AG10803 (cell line): ENCODE data around the gene ZIC1.

ENCODE experiments used
- DNase-seq: peaks from one replicate; pipeline ENCODE4 v3.0.0; 2010; ENCODE audit warnings: low read depth
- H3K4me3 ChIP-seq: 2 replicates; pipeline ENCODE4 v1.5.1; 2011; ENCODE audit warnings: mild to moderate bottlenecking, low read length, control low read depth
- TF ChIP-seq, protein P1 (sequence below): conservative IDR thresholded peaks from 2 replicates; pipeline ENCODE4 v1.5.1; 2011; ENCODE audit warnings: mild to moderate bottlenecking, low read length, control low read depth, inconsistent platforms

The ZIC1 gene

DNA sequence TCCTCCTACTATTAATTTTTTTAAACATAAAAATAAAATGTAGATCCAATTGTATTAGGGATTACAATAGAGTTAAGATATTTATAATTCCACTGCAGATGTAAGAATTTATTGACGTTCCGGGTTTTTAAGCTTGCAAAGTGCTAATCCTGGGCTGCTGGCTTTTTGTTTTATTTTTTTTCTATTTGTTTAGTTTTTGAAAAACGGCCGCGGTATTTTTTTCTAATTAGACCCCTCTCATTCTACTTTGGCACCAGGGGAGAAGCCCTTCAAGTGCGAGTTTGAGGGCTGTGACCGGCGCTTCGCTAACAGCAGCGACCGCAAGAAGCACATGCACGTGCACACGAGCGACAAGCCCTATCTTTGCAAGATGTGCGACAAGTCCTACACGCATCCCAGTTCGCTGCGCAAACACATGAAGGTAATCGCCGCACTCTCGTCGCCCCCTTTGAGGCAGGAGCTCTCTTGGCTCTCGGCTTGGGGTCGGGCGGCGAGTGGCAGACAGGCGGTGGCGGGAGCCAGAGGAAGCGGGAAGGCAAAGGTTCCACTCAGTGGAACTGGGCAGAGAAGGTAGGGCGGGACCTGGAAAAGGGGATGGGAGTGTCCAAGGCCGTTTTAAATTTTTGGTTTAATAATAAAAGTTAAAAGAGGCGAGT lies 3.2 kb downstream of the ZIC1 start:
- TF ChIP-seq, protein P1, sequence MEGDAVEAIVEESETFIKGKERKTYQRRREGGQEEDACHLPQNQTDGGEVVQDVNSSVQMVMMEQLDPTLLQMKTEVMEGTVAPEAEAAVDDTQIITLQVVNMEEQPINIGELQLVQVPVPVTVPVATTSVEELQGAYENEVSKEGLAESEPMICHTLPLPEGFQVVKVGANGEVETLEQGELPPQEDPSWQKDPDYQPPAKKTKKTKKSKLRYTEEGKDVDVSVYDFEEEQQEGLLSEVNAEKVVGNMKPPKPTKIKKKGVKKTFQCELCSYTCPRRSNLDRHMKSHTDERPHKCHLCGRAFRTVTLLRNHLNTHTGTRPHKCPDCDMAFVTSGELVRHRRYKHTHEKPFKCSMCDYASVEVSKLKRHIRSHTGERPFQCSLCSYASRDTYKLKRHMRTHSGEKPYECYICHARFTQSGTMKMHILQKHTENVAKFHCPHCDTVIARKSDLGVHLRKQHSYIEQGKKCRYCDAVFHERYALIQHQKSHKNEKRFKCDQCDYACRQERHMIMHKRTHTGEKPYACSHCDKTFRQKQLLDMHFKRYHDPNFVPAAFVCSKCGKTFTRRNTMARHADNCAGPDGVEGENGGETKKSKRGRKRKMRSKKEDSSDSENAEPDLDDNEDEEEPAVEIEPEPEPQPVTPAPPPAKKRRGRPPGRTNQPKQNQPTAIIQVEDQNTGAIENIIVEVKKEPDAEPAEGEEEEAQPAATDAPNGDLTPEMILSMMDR = no peak
- peak overlapping the region; percentile 66 for H3K4me3 ChIP-seq
- no peak for DNase-seq

GRCh38 chr3:147412917-147413685 lies 3.9 kb downstream of the ZIC1 start:
- TF ChIP-seq, protein P1 = no peak
- H3K4me3 ChIP-seq = peak overlapping the region; percentile 16; the same call in 1 of the 2 replicates
- DNase-seq = no peak

- TF ChIP-seq, protein P1 = no peak
- H3K4me3 ChIP-seq = peak overlapping the region; percentile 16; the same call in 1 of the 2 replicates
- no peak for DNase-seq
Observed at GRCh38 chr3:147413686-147414389, 4.7 kb downstream of the ZIC1 start.

DNA sequence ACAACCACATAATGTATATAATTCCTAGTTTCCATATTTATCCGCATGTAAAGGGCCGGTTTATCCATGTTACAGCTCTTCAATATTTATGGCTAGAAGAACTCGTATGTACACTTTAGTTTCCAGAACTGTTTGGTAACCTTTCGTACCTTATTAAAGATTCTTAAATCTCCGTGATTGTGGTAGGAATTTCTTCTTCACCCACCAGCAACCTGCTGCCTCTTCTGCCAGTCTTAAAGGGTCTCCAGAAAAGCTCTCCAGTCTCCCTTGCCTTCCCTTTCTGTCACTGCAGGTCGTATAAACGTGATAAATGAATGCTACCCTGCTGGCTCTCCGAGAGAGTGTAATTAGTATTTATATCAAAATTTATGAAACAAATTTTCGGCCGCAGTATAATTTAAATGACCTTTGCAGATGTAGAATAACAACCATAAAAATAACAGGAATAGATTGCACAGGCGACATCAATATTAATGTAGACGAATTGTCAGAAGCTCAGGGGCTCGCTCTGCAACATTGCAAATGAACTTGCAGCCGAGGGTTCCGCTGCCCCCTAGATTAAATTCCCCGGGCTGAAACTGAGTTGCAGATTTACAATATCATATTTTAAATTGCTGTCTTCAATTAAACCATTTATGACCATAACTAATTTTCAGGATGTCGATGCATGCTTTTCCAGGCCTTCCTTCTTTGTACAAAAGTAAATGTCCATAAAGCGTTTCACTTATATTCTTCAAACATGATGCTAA lies 5.4 kb downstream of the ZIC1 start:
- no peak overlapping the region for H3K4me3 ChIP-seq
- no peak for DNase-seq
- TF ChIP-seq, protein P1 = no peak

DNA sequence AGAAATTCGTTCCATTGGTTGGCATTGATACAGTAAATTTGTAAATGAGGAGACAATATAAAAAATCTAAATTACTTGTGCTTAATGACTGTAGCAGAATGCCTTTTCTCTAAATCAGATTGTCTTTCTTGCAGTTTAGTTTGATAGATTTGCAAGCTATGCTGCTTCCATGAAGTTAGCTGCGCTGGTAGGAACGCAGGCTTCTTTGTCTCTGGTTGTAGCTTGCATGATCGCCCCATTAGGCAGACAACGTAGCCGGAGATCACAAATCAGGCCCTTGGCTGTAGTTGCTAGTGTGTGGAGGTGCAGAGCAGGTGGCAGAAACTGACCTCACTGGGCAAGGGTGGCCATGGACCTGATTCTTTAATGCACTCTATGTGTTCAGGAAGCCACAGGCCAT lies 6.1 kb downstream of the ZIC1 start:
- TF ChIP-seq, protein P1 = no peak
- DNase-seq = no peak
- H3K4me3 ChIP-seq = no peak overlapping the region

DNA sequence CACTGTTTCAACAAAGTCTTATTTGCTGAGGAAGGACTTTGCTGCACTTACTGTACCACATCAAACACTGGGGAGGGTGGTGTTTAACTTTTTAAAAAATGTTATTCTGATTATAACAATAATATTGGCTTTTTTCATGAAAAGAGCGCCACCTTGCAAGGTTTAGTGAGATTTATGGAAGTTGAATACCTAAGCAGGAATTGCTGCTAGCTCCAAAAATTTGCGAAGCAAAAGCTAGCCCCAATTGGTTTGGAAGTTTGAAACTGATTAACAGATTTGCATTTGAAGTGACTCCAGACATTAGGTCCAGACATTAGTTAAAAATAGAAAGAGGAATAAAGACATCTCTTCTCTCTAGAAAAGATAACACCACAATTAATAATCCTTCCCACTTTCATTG lies 6.7 kb downstream of the ZIC1 start:
- TF ChIP-seq, protein P1 = no peak; the same call in 1 of the 2 replicates
- no peak overlapping the region for H3K4me3 ChIP-seq
- DNase-seq = no peak
